ENCODE measurements around the gene AMDHD2. TPM values are rescaled to one million over a fixed set of nuclear protein-coding genes. Genes with fewer than 3 reads are reported as not detected.
"Not testable (repeated sequence)": the region's sequence is repeated elsewhere in the genome, so short reads cannot be mapped to it uniquely, and the experiment has no call there.

Gene AMDHD2, protein sequence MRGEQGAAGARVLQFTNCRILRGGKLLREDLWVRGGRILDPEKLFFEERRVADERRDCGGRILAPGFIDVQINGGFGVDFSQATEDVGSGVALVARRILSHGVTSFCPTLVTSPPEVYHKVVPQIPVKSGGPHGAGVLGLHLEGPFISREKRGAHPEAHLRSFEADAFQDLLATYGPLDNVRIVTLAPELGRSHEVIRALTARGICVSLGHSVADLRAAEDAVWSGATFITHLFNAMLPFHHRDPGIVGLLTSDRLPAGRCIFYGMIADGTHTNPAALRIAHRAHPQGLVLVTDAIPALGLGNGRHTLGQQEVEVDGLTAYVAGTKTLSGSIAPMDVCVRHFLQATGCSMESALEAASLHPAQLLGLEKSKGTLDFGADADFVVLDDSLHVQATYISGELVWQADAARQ
- total RNA-seq, result 45.3 TPM
- long read RNA-seq, transcript AMDHD2-202 (10 exons, 3,273 nt), result minor isoform, 38 of 182 reads
- long read RNA-seq, transcript AMDHD2-201 (11 exons, 1,459 nt), result major isoform, 79 of 182 reads
- long read RNA-seq, transcript AMDHD2-219 (10 exons, 2,890 nt), result minor isoform, 16 of 182 reads
- long read RNA-seq, partial matches to known transcripts, result 7 of 182 reads
- long read RNA-seq, other reads (novel, unspliced or antisense), result 41 of 182 reads

DNA sequence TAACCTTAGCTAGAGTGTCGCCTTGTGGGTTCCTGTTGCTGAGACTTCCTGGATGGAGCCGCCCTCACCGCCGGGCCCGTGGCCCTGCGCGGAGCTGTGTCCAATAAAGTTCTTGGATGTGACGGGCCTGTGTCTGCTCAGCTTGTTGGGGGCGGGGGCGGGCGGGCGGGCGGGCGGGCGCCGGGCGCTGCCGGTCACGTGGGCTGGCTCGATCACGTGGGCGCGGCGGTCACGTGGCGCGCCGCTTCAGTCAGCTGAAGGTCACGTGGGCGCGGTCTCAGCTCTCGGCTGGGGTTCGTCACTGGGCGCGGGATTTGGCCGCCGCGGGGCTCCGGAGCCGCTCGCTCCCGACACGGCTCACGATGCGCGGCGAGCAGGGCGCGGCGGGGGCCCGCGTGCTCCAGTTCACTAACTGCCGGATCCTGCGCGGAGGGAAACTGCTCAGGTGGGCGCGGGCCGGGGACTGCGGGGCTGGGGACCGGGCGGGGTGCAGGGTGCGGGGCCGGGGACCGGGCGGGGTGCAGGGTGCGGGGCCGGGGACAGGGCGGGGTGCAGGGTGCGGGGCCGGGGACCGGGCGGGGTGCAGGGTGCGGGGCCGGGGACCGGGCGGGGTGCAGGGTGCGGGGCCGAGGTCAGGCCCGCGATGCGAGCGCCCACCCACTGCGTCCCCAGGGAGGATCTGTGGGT lies at the start of gene AMDHD2:
Gene AMDHD2, plus strand, starts transcription at position 275 of the 687 bp plus-strand sequence. Its CDS starts 88 bp downstream, at position 363.
- peak; percentile 98 for DNase-seq (ENCODE audit: low spot score)

DNA sequence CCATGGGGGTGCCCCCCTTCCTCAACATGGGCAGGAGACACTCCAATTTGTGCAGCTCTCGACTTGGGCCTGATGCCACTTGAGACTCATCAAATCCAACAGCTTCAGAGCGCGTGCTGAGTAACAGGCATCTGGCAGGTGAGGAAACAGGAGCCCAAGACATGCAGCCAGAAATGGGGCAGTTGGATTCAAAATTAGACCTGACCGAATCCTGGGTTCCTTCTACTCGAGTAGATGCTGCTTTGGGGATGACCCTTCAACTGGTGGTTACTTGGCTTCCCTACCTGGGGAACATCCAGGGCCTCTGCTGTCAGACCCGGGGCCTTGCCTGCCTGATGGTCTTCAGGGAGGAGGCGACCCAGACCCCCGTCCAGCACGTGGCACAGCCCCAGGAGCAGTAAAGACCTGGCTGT lies 49.6 kb upstream of the AMDHD2 start:
- no peak for DNase-seq (ENCODE audit: low spot score)

DNA sequence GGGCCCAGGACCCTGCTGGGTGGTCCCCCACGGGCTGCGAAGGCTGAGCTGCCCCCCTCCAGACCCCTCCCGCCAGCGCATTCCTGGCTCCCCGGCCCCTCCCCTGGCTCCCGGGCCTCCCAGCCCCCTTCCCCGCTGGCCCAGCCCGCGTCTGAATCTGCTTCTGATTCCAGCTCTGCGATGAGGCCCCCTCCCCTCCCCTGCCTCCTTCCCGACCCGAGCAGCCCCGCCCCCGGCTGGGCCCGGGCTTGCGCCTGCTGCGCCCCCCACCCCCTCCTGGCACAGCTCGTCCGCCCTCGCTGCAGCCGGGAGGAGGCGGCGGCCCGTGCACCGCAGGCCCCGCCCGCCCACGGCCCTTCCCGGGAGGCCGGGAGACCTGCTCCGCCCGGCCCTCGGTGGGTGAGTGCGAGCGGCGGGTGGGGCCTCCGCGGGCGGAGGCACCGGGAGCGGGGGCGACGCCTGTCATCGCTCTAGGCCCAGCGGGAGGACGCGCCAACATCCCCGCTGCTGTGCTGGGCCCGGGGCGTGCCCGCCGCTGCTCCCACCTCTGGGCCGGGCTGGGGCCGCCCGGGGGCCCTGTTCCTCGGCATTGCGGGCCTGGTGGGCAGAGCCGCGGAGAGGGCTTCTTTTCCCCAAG lies 49.0 kb upstream of the AMDHD2 start, which contains the start of gene NTN3:
Gene NTN3, plus strand, starts transcription at position 282 of the 637 bp plus-strand sequence. CDS start 405 bp downstream, outside the sequence.
- DNase-seq (ENCODE audit: low spot score), result no peak

DNA sequence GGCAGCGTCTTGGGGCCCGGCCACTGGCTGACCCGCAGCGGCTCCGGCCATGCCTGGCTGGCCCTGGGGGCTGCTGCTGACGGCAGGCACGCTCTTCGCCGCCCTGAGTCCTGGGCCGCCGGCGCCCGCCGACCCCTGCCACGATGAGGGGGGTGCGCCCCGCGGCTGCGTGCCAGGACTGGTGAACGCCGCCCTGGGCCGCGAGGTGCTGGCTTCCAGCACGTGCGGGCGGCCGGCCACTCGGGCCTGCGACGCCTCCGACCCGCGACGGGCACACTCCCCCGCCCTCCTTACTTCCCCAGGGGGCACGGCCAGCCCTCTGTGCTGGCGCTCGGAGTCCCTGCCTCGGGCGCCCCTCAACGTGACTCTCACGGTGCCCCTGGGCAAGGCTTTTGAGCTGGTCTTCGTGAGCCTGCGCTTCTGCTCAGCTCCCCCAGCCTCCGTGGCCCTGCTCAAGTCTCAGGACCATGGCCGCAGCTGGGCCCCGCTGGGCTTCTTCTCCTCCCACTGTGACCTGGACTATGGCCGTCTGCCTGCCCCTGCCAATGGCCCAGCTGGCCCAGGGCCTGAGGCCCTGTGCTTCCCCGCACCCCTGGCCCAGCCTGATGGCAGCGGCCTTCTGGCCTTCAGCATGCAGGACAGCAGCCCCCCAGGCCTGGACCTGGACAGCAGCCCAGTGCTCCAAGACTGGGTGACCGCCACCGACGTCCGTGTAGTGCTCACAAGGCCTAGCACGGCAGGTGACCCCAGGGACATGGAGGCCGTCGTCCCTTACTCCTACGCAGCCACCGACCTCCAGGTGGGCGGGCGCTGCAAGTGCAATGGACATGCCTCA lies 48.3 kb upstream of the AMDHD2 start:
- DNase-seq (ENCODE audit: low spot score), result no peak

DNA sequence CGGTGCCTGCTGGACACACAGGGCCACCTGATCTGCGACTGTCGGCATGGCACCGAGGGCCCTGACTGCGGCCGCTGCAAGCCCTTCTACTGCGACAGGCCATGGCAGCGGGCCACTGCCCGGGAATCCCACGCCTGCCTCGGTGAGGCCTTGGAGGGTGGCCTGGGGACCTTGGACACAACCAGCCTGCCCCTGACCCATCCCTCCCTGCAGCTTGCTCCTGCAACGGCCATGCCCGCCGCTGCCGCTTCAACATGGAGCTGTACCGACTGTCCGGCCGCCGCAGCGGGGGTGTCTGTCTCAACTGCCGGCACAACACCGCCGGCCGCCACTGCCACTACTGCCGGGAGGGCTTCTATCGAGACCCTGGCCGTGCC lies 47.7 kb upstream of the AMDHD2 start:
- DNase-seq (ENCODE audit: low spot score), result no peak

DNA sequence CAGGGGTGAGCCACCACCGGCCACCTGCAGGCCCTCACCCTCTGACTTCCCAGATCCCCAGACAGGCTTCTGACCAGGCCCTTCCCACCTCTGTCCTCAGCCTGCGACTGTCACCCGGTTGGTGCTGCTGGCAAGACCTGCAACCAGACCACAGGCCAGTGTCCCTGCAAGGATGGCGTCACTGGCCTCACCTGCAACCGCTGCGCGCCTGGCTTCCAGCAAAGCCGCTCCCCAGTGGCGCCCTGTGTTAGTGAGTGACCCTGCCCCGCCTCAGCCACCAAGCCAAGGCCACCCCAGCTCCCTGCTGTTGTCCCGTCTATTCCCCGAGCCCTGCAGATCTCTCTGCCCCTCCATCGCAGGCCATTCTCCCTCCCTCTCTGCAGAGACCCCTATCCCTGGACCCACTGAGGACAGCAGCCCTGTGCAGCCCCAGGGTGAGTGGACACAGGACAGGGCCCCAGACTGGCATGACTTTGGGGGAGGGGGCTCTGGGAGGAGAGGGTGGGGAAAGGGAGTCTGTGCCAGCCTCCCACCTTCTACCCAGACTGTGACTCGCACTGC lies 47.2 kb upstream of the AMDHD2 start:
- DNase-seq (ENCODE audit: low spot score), result no peak

DNA sequence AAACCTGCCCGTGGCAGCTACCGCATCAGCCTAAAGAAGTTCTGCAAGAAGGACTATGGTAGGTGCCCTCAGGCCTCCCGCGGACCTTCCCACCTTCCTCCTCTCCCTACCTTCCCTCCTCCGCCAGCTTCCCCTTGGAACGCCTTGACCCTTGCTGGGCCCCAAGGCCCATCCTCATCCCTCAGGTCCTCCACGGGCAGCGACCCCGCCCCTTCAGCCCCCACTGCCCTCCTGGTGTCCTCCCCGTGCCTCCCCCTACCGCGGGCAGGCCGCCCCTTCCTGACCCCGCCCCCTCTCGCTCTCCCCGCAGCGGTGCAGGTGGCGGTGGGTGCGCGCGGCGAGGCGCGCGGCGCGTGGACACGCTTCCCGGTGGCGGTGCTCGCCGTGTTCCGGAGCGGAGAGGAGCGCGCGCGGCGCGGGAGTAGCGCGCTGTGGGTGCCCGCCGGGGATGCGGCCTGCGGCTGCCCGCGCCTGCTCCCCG lies 46.7 kb upstream of the AMDHD2 start:
- no peak for DNase-seq (ENCODE audit: low spot score)

DNA sequence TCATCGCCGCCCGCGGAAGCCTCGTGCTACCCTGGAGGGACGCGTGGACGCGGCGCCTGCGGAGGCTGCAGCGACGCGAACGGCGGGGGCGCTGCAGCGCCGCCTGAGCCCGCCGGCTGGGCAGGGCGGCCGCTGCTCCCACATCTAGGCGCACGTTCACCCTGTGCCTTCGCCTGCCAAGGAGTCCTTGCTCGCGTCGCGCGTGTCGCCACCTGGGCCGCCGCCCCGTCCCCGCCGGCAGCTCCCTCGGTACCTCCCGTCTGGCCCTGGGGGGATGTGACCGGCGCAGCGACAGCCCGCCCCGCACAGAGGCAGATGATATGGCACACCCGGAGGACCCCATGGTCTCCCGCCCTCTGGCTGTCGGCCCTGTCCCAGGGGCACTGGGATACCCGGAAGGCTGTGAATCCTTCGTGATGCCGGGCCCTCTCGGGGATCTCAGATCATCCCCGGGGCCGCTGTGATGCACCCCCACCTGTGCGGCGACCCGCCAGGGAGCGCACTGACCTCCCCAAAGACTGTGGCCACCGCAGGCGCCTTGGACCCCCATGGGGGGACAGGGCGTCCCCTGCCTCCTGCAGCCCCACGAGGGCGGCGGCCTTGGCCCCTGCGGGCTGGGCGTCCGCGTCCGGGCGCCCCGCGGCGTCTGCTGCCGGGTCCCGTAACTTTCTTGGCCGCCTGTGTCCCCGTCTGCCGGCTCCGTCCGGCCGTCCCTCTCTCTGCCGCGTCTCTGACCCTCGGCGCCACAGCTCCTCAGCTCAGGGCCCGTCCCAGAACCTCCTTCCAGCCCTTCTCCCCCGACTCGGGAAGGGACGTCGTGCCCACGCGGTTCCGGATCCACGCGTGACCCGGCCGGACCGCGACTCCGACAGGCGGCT lies 45.9 kb upstream of the AMDHD2 start:
- DNase-seq (ENCODE audit: low spot score), result no peak

DNA sequence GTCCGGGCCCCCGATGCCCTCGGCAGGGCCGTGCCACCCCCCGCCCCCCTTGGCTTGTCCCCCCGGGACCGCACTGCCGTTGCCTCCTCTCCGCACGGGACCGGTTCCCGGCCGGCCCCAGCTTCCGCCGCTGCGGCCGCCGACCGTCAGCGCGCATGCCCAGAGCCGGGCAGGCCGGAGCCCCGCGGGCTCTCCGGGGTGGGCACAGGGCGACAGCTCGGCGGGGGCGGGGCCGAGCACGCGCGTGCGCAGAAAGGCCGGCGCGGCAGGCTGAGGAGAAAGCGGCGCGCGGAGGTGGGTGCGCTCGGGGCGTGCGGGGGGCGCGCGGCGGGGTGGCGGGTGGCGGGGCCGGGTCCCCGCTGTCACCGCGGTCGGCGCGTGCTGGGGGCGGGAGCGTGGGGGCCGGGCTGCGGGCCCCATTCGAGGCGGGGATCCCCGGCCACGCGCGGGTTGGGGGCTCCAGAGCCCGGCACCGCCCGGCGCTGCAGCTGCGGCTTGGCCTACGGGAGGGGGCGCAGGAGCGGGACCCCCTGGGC lies 45.2 kb upstream of the AMDHD2 start, which contains the start of gene TBC1D24:
Gene TBC1D24, plus strand, starts transcription at position 251 of the 536 bp plus-strand sequence. CDS start 21,022 bp downstream, outside the sequence.
- peak; percentile 95 for DNase-seq (ENCODE audit: low spot score)

DNA sequence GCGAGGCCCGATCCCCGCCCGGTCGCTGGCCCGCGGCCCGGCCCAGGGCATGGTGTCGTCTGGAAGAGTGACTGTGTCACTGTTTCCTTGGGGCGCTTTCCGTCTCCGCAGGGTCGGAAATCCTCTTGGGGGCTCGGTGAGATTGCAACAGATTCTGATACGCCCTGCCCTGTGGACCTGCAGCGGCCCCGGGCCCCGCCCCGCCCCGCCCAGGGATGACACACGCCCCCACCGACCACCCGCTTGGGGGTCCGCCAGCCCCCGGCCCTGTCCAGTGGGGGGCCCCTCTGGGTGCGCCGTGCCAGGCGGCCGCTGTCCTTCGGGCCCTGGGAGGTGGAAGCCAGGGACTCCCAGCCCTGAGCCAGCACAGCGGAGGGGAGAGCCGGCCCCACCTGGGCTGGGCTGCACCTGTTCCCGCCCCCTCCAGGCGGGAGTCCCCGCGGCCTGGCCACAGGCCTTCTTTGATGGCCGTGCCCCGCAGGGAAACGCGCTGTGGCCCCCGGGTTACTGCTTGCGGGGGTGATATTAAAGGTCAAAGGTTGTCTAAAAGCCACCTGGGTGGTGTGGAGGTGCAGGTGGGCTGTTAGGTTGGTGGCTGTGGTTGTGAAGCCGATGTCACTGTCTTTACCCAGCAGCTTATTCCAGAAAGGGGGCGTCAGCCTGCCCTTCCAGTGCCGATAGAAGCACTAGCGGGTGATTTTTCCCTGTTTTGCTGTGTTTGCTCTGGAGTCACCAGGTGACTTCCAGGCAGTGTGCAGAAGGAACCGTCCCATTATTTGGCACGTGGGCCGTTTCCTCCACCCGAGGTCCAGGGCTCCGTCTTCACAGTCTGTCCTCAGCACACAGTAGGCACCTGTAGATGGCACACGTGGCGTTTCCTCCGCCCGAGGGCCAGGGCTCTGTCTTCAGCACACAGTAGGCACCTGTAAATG lies 44.5 kb upstream of the AMDHD2 start:
- DNase-seq (ENCODE audit: low spot score), result no peak

DNA sequence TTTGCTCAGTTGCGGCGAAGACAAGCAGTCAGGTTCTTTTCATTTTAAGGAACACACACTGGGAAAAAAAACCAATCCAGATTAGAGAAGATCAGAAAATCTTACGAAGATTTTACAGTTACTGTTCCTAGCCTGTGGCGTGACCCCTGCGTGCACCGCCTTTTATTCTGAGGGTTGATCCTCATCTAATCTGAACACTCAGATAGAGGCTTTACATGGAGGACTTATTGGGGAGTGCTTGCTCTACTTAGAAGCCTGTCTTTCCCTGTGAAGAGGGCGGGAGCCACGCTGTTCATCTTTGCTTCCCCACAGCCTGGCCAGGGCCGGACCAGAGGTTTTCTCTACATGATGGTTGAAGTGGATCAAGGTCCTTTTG lies 43.8 kb upstream of the AMDHD2 start:
- no peak for DNase-seq (ENCODE audit: low spot score)

DNA sequence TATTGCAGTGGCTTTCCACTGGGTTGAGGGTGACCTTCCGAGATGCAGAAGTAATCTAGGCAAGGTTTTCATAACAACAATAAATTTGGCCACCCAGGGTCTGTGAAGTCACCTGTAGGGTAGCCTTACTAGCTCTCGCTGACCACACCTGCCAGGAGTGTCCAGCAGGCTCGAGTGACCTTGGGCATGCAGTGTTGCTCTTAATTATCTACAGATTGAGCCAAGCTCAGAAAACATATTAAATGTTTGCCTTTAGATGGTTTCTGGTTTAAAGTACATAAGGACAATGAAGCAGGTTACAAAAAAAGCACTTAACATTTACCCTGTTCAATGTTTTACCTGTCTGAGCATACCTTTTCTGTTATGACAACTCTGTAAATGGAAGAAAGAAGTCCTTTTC lies 43.4 kb upstream of the AMDHD2 start:
- DNase-seq (ENCODE audit: low spot score), result no peak

DNA sequence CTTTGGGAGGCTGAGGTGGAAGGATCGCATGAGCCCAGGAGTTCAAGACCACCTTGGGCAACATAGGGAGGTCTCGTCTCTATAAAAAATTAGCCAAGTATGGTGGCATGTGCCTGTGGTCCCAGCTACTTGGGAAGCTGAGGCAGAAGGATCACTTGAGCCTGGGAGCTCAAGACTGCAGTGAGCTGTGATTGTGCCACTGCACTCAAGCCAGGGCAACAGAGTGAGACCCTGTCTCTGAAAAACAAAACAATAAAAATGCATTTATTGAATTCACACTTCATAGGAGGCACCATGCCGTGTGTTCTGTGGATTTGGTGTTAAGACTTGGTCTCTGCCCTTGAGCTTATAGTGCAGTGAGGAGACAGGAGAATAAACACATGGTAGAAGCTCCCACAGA lies 42.8 kb upstream of the AMDHD2 start:
- DNase-seq (ENCODE audit: low spot score), result no peak

DNA sequence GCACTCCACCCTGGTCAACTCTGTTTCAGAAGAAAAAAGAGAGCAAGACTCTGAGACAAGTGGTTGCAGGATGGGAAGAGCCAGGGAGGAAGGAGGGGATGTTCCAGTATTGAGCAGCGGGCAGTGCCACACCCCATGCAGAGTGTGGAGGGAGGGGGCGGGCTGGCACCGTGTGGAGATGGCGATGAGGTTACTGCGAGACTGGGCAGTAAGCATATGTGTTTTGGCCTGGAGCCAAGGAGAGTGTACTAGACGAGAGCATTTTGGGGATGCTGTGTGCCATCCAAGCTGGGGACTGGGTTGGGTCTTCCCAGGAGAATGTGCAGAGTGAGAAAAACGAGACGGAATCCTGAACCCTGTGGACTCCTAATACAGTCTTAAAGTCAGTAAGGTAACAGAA lies 41.9 kb upstream of the AMDHD2 start:
- DNase-seq (ENCODE audit: low spot score), result no peak

DNA sequence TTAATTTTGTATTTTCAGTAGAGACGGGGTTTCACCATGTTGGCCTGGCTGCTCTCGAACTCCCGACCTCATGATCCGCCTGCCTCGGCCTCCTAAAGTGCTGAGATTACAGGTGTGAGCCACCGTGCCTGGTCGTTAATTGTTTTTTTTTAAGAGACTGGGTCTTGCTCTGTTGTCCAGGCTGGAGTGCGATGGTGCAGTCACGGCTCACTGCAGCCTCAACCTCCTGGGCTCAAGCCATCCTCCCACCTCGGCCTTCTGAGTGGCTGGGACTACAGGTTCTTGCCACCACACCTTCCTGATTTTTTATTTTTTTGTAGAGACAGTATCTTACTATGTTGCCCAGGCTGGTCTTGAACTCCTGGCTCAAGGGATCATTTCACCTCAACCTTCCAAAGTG lies 40.2 kb upstream of the AMDHD2 start:
- DNase-seq (ENCODE audit: low spot score), result not testable (repeated sequence)

DNA sequence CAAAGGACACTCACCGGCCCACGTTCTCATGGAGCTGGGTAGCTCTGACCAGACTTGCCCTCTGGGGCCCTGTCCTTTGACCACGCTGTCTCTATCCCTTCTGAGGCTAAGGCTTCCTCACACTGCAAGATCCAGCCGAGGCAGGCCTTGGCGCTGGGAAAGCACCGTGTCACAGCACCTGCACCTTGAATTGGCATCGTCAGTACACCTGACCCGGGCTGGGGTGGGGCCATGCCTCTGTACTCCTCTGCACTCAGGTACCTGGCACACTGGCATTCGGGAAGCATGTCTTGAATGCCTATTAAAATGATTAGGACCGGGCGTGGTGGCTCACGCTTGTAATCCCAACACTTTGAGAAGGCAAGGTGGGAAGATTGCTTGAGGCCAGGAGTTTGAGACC lies 39.2 kb upstream of the AMDHD2 start:
- DNase-seq (ENCODE audit: low spot score), result no peak

DNA sequence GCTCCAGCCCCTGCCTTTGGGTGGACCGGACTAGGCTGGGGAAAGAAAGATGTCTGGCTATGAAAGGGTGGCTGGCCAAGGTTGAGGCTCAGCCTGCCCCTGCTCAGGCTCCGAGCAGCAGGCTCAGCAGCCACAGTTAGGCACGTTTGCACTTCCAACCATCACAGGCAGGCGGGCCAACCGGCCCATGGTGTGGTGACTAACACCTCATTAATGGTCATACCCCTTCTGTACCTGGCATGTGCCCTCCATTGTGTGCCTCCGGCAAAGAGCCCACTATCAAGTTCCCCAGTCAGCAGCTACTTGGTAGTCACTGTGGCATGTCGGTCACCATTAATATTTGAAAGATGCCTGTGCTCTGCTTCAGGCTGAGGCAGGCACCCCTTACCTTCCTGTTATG lies 38.5 kb upstream of the AMDHD2 start:
- DNase-seq (ENCODE audit: low spot score), result no peak

DNA sequence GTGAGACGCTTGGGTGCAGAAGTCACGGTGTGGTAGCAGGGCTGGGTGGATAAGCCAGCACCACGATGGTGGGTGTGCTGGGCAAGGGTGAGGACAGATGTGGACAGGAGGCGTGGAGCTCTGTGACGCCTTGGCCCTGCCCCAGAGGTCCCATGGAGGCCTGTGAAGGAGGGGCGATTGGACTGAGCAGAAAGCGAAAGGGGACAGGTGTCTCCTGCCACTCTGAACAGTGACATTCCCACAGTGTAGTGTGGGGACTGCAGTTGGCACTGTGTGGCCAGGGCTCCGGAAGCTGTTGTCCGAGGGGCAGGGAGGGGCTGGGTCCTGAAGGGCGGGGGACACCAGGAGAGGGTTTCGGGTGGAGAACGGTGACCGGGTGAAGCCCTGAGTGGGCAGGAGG lies 37.9 kb upstream of the AMDHD2 start:
- no peak for DNase-seq (ENCODE audit: low spot score)
